Sigmoid colon (tissue), 3 donors: Measurements from ENCODE around the gene DYNC1I1.

Experiments used
- POLR2A ChIP-seq, 2 donors: fragments of 450-650 bp; IDR thresholded peaks; one replicate each; pipeline ENCODE4 v1.6.1; 2016; ENCODE audit warnings: antibody characterized with exemption in 2 of 2, mild to moderate bottlenecking in 2 of 2, moderate library complexity in 2 of 2
- TF ChIP-seq, protein P1 (sequence below), 4 experiments: fragments of 450-650 bp in 3 of 4; fragments of 200-600 bp in 1 of 4; IDR thresholded peaks; one replicate each; pipeline ENCODE4 v1.5.1; 2016 to 2019; ENCODE audit warnings: antibody characterized with exemption in 4 of 4, mild to moderate bottlenecking in 3 of 4, moderate library complexity in 2 of 4

DNA sequence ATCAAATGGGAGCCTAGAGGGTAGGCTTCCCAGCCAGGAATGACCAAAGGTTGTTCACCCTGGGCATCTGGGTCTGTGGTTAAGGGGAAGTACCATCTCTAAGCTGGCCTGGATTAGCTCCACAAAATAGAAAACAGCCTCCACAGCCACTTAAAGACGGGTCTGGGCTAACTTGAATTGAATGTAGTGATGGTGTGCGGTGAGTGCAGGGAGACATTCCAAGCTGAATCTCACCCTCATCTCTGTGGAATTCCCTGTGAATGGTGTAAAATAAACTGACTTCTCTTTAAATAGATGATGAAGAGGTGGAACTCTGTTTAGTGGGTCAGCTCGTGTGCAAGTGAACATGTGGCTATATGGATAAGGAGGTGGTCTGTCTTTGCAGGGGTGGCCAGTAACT lies 251.0 kb downstream of the DYNC1I1 start:
- TF ChIP-seq, protein P1, sequence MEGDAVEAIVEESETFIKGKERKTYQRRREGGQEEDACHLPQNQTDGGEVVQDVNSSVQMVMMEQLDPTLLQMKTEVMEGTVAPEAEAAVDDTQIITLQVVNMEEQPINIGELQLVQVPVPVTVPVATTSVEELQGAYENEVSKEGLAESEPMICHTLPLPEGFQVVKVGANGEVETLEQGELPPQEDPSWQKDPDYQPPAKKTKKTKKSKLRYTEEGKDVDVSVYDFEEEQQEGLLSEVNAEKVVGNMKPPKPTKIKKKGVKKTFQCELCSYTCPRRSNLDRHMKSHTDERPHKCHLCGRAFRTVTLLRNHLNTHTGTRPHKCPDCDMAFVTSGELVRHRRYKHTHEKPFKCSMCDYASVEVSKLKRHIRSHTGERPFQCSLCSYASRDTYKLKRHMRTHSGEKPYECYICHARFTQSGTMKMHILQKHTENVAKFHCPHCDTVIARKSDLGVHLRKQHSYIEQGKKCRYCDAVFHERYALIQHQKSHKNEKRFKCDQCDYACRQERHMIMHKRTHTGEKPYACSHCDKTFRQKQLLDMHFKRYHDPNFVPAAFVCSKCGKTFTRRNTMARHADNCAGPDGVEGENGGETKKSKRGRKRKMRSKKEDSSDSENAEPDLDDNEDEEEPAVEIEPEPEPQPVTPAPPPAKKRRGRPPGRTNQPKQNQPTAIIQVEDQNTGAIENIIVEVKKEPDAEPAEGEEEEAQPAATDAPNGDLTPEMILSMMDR (IDR thresholded peaks at IDR 0.05) = no peak
- TF ChIP-seq POLR2A (IDR thresholded peaks at IDR 0.05) = no peak
